ES-I3 (cell line): ENCODE measurements around the gene ZNRF3.

Experiments
- H3K36me3 ChIP-seq: 2 replicates; pipeline ENCODE4 v1.6.1; 2013; ENCODE audit warnings: mild to moderate bottlenecking, low read length, control low read depth, moderate library complexity; ENCODE audit not compliant: insufficient read depth
- H3K4me1 ChIP-seq: 2 replicates; pipeline ENCODE4 v1.6.1; 2013; ENCODE audit warnings: mild to moderate bottlenecking, control low read depth, low read length; ENCODE audit not compliant: insufficient read depth
- H3K9ac ChIP-seq: 2 replicates; pipeline ENCODE4 v1.6.1; 2013; ENCODE audit warnings: low read depth, mild to moderate bottlenecking, low read length, moderate library complexity
- H3K9me3 ChIP-seq: 2 replicates; pipeline ENCODE4 v1.6.1; 2013; ENCODE audit warnings: mild to moderate bottlenecking, low read length, moderate library complexity; ENCODE audit not compliant: control insufficient read depth, insufficient read depth

The ZNRF3 gene

GRCh38 chr22:29044657-29045176 is 161.3 kb downstream of the ZNRF3 start:
- H3K9me3 ChIP-seq, result no peaks in the 10 kb centered on the region
- no peak overlapping the region for H3K9ac ChIP-seq
- 0 out of 2 replicates have a peak, but pooled peaks cover 13% of the 10 kb centered on the region for H3K4me1 ChIP-seq
- peaks cover 26% of the 10 kb centered on the region for H3K36me3 ChIP-seq

GRCh38 chr22:29048822-29049654 is 165.7 kb downstream of the ZNRF3 start:
- peaks cover 23% of the 10 kb centered on the region for H3K36me3 ChIP-seq
- no peak overlapping the region for H3K9ac ChIP-seq
- H3K9me3 ChIP-seq, result no peaks in the 10 kb centered on the region
- no peaks in the 10 kb centered on the region for H3K4me1 ChIP-seq

- peaks cover 21% of the 10 kb centered on the region for H3K36me3 ChIP-seq
These were observed 166.4 kb downstream of the ZNRF3 start for GRCh38 chr22:29049655-29050263.

GRCh38 chr22:29050457-29050856 is 167.1 kb downstream of the ZNRF3 start:
- Histone ChIP-seq H3K9ac (no peak overlapping the region), H3K36me3 (peaks cover 21% of the 10 kb centered on the region), H3K9me3 (no peaks in the 10 kb centered on the region), H3K4me1 (0 out of 2 replicates have a peak, but pooled peaks cover 3% of the 10 kb centered on the region)

More at GRCh38 chr22:29049655-29050263, 166.4 kb downstream of the ZNRF3 start:
- Histone ChIP-seq H3K9ac (no peak overlapping the region), H3K4me1 (no peaks in the 10 kb centered on the region), H3K9me3 (no peaks in the 10 kb centered on the region)

- H3K4me1 ChIP-seq, result 0 out of 2 replicates have a peak, but pooled peaks cover 4% of the 10 kb centered on the region
- H3K9me3 ChIP-seq, result no peaks in the 10 kb centered on the region
- 0 out of 2 replicates have a peak, but pooled peaks cover 3% of the 10 kb centered on the region for H3K36me3 ChIP-seq
- no peak overlapping the region for H3K9ac ChIP-seq
These were observed 169.8 kb downstream of the ZNRF3 start for GRCh38 chr22:29053048-29053702.

GRCh38 chr22:29054251-29054767 is 170.9 kb downstream of the ZNRF3 start:
- Histone ChIP-seq H3K36me3 (no peaks in the 10 kb centered on the region), H3K4me1 (0 out of 2 replicates have a peak, but pooled peaks cover 4% of the 10 kb centered on the region), H3K9me3 (no peaks in the 10 kb centered on the region), H3K9ac (no peak overlapping the region)

- H3K4me1 ChIP-seq, result 0 out of 2 replicates have a peak, but pooled peaks cover 4% of the 10 kb centered on the region
- H3K9me3 ChIP-seq, result no peaks in the 10 kb centered on the region
- no peaks in the 10 kb centered on the region for H3K36me3 ChIP-seq
- no peak overlapping the region for H3K9ac ChIP-seq
These were observed 171.9 kb downstream of the ZNRF3 start for GRCh38 chr22:29055192-29055830.

GRCh38 chr22:29056472-29056871 is 173.1 kb downstream of the ZNRF3 start:
- no peaks in the 10 kb centered on the region for H3K36me3 ChIP-seq

GRCh38 chr22:29060251-29060869 is 177.0 kb downstream of the ZNRF3 start:
- Histone ChIP-seq H3K9ac (no peak overlapping the region), H3K36me3 (no peaks in the 10 kb centered on the region), H3K4me1 (0 out of 2 replicates have a peak, but pooled peaks cover 8% of the 10 kb centered on the region), H3K9me3 (no peaks in the 10 kb centered on the region)

More at GRCh38 chr22:29056472-29056871, 173.1 kb downstream of the ZNRF3 start:
- no peak overlapping the region for H3K9ac ChIP-seq
- 0 out of 2 replicates have a peak, but pooled peaks cover 4% of the 10 kb centered on the region for H3K4me1 ChIP-seq
- H3K9me3 ChIP-seq, result no peaks in the 10 kb centered on the region

GRCh38 chr22:29060931-29061330 is 177.6 kb downstream of the ZNRF3 start:
- Histone ChIP-seq H3K9ac (no peak overlapping the region), H3K9me3 (no peaks in the 10 kb centered on the region), H3K36me3 (no peaks in the 10 kb centered on the region), H3K4me1 (0 out of 2 replicates have a peak, but pooled peaks cover 6% of the 10 kb centered on the region)

- H3K9me3 ChIP-seq, result no peaks in the 10 kb centered on the region
- 0 out of 2 replicates have a peak, but pooled peaks cover 6% of the 10 kb centered on the region for H3K4me1 ChIP-seq
- no peaks in the 10 kb centered on the region for H3K36me3 ChIP-seq
- H3K9ac ChIP-seq, result no peak within 1 kb of the TSS
These were observed 178.4 kb downstream of the ZNRF3 start, which contains the start of gene C22orf31 for GRCh38 chr22:29061773-29062172. Gene C22orf31, minus strand, starts transcription at chr22:29061831. Its CDS starts 39 bp downstream, at chr22:29061792.

- Histone ChIP-seq H3K9ac (no peak overlapping the region), H3K4me1 (0 out of 2 replicates have a peak, but pooled peaks cover 6% of the 10 kb centered on the region), H3K36me3 (no peaks in the 10 kb centered on the region), H3K9me3 (no peaks in the 10 kb centered on the region)
These were observed 179.0 kb downstream of the ZNRF3 start for GRCh38 chr22:29062286-29062821.
